ENCODE data around the gene DCXR.

The DCXR gene

GRCh38 chr17:82065638-82066303 lies 28.3 kb upstream of the DCXR start, which contains the start of gene DUS1L:
Gene DUS1L, minus strand, starts transcription at chr17:82065804. Its CDS starts 745 bp downstream, at chr17:82065059.
- Histone ChIP-seq H3K9me3 (ENCODE audit: insufficient read depth, low read length) (no peaks in the 10 kb centered on the region), H3K4me1 (ENCODE audit: insufficient read depth, insufficient read length) (peaks cover 6% of the 10 kb centered on the region), H3K36me3 (ENCODE audit: insufficient read depth, insufficient read length, low read length) (peaks cover 39% of the 10 kb centered on the region), H3K27me3 (ENCODE audit: insufficient read depth, insufficient read length) (no peaks in the 10 kb centered on the region), H3K4me3 (ENCODE audit: insufficient read length, low read depth) (peak within 1 kb of the TSS; percentile 92), H3K9ac (ENCODE audit: insufficient read length, low read depth) (peak within 1 kb of the TSS; percentile 95)
- TF ChIP-seq SUZ12 (IDR thresholded peaks at IDR 0.05; ENCODE audit: extremely low read depth, insufficient read depth, insufficient read length): no peak
- TF ChIP-seq YY1 (IDR thresholded peaks at IDR 0.05; ENCODE audit: insufficient read depth, insufficient read length): no peak
- TF ChIP-seq ZNF274 (IDR thresholded peaks at IDR 0.05; ENCODE audit: low read depth, low read length): no peak
- no peak for DNase-seq (ENCODE audit: low read depth, low spot score)

GRCh38 chr17:82065193-82065637 lies 27.7 kb upstream of the DCXR start:
- no peak for TF ChIP-seq YY1 (IDR thresholded peaks at IDR 0.05; ENCODE audit: insufficient read depth, insufficient read length)
- TF ChIP-seq ZNF274 (IDR thresholded peaks at IDR 0.05; ENCODE audit: low read depth, low read length): no peak
- no peak for TF ChIP-seq SUZ12 (IDR thresholded peaks at IDR 0.05; ENCODE audit: extremely low read depth, insufficient read depth, insufficient read length)
- Histone ChIP-seq H3K4me1 (ENCODE audit: insufficient read depth, insufficient read length) (peaks cover 6% of the 10 kb centered on the region), H3K36me3 (ENCODE audit: insufficient read depth, insufficient read length, low read length) (peaks cover 45% of the 10 kb centered on the region), H3K4me3 (ENCODE audit: insufficient read length, low read depth) (peak overlapping the region; percentile 92), H3K9me3 (ENCODE audit: insufficient read depth, low read length) (no peaks in the 10 kb centered on the region), H3K27me3 (ENCODE audit: insufficient read depth, insufficient read length) (no peaks in the 10 kb centered on the region), H3K9ac (ENCODE audit: insufficient read length, low read depth) (peak overlapping the region; percentile 95)
- no peak for DNase-seq (ENCODE audit: low read depth, low spot score)

GRCh38 chr17:82064433-82065192 lies 27.1 kb upstream of the DCXR start:
- Histone ChIP-seq H3K36me3 (ENCODE audit: insufficient read depth, insufficient read length, low read length) (peaks cover 51% of the 10 kb centered on the region), H3K27me3 (ENCODE audit: insufficient read depth, insufficient read length) (no peaks in the 10 kb centered on the region), H3K4me3 (ENCODE audit: insufficient read length, low read depth) (peak overlapping the region; percentile 92), H3K4me1 (ENCODE audit: insufficient read depth, insufficient read length) (peaks cover 6% of the 10 kb centered on the region), H3K9me3 (ENCODE audit: insufficient read depth, low read length) (no peaks in the 10 kb centered on the region), H3K9ac (ENCODE audit: insufficient read length, low read depth) (peak overlapping the region; percentile 95)
- DNase-seq (ENCODE audit: low read depth, low spot score): no peak
- TF ChIP-seq SUZ12 (IDR thresholded peaks at IDR 0.05; ENCODE audit: extremely low read depth, insufficient read depth, insufficient read length): no peak
- no peak for TF ChIP-seq ZNF274 (IDR thresholded peaks at IDR 0.05; ENCODE audit: low read depth, low read length)
- TF ChIP-seq YY1 (IDR thresholded peaks at IDR 0.05; ENCODE audit: insufficient read depth, insufficient read length): no peak

- TF ChIP-seq YY1 (IDR thresholded peaks at IDR 0.05; ENCODE audit: insufficient read depth, insufficient read length) (no peak), SUZ12 (IDR thresholded peaks at IDR 0.05; ENCODE audit: extremely low read depth, insufficient read depth, insufficient read length) (no peak), ZNF274 (IDR thresholded peaks at IDR 0.05; ENCODE audit: low read depth, low read length) (no peak)
- no peaks in the 10 kb centered on the region for H3K9me3 ChIP-seq (ENCODE audit: insufficient read depth, low read length)
- peaks cover 60% of the 10 kb centered on the region for H3K36me3 ChIP-seq (ENCODE audit: insufficient read depth, insufficient read length, low read length)
- no peak for DNase-seq (ENCODE audit: low read depth, low spot score)
- no peaks in the 10 kb centered on the region for H3K27me3 ChIP-seq (ENCODE audit: insufficient read depth, insufficient read length)
- H3K4me3 ChIP-seq (ENCODE audit: insufficient read length, low read depth): no peak overlapping the region
- H3K4me1 ChIP-seq (ENCODE audit: insufficient read depth, insufficient read length): peaks cover 6% of the 10 kb centered on the region
- no peak overlapping the region for H3K9ac ChIP-seq (ENCODE audit: insufficient read length, low read depth)
Measured at GRCh38 chr17:82063424-82064415, 26.2 kb upstream of the DCXR start.

GRCh38 chr17:82062984-82063368 lies 25.5 kb upstream of the DCXR start:
- no peak for TF ChIP-seq ZNF274 (IDR thresholded peaks at IDR 0.05; ENCODE audit: low read depth, low read length)
- no peak for TF ChIP-seq YY1 (IDR thresholded peaks at IDR 0.05; ENCODE audit: insufficient read depth, insufficient read length)
- no peak for TF ChIP-seq SUZ12 (IDR thresholded peaks at IDR 0.05; ENCODE audit: extremely low read depth, insufficient read depth, insufficient read length)
- no peak for DNase-seq (ENCODE audit: low read depth, low spot score)
- Histone ChIP-seq H3K36me3 (ENCODE audit: insufficient read depth, insufficient read length, low read length) (peaks cover 67% of the 10 kb centered on the region), H3K4me1 (ENCODE audit: insufficient read depth, insufficient read length) (peaks cover 9% of the 10 kb centered on the region), H3K4me3 (ENCODE audit: insufficient read length, low read depth) (no peak overlapping the region), H3K27me3 (ENCODE audit: insufficient read depth, insufficient read length) (no peaks in the 10 kb centered on the region), H3K9me3 (ENCODE audit: insufficient read depth, low read length) (no peaks in the 10 kb centered on the region), H3K9ac (ENCODE audit: insufficient read length, low read depth) (no peak overlapping the region)

- no peak for DNase-seq (ENCODE audit: low read depth, low spot score)
- Histone ChIP-seq H3K9ac (ENCODE audit: insufficient read length, low read depth) (no peak overlapping the region), H3K27me3 (ENCODE audit: insufficient read depth, insufficient read length) (no peaks in the 10 kb centered on the region), H3K36me3 (ENCODE audit: insufficient read depth, insufficient read length, low read length) (peaks cover 73% of the 10 kb centered on the region), H3K9me3 (ENCODE audit: insufficient read depth, low read length) (no peaks in the 10 kb centered on the region), H3K4me1 (ENCODE audit: insufficient read depth, insufficient read length) (peaks cover 9% of the 10 kb centered on the region), H3K4me3 (ENCODE audit: insufficient read length, low read depth) (no peak overlapping the region)
- TF ChIP-seq ZNF274 (IDR thresholded peaks at IDR 0.05; ENCODE audit: low read depth, low read length) (no peak), YY1 (IDR thresholded peaks at IDR 0.05; ENCODE audit: insufficient read depth, insufficient read length) (no peak), SUZ12 (IDR thresholded peaks at IDR 0.05; ENCODE audit: extremely low read depth, insufficient read depth, insufficient read length) (no peak)
Measured at GRCh38 chr17:82062076-82062983, 24.8 kb upstream of the DCXR start.

Data from NT2/D1 (cell line).